HG02798 (cell line): ENCODE data around the gene OR52N5.

Experiments used
- ATAC-seq: cut with Tn5 transposase; IDR thresholded peaks from one replicate; pipeline ENCODE4 v1.9.1; 2021; ENCODE audit warnings: mild to moderate bottlenecking; ENCODE audit not compliant: unreplicated experiment, poor library complexity

The OR52N5 gene

GRCh38 chr11:5726351-5726750, 56.8 kb downstream of the OR52N5 start:
- no peak for ATAC-seq
